Head of caudate nucleus (tissue), 42 donors: Measurements from ENCODE around the gene EEA1.
"Not testable (repeated sequence)": the region's sequence is repeated elsewhere in the genome, so short reads cannot be mapped to it uniquely, and the experiment has no call there.

Source experiments
- DNase-seq, 42 donors: peaks; one replicate each; pipeline versions ENCODE4 v3.0.0 to v3.0.0-alpha.2; 2020 to 2021; ENCODE audit warnings: mixed read lengths in 7 of 42
- intact Hi-C: fragments of 100-400 bp; cut with DNase I; formaldehyde crosslinking; loops from one replicate; pipeline ENCODE4 v1.15.0; 2022

The EEA1 gene

DNA sequence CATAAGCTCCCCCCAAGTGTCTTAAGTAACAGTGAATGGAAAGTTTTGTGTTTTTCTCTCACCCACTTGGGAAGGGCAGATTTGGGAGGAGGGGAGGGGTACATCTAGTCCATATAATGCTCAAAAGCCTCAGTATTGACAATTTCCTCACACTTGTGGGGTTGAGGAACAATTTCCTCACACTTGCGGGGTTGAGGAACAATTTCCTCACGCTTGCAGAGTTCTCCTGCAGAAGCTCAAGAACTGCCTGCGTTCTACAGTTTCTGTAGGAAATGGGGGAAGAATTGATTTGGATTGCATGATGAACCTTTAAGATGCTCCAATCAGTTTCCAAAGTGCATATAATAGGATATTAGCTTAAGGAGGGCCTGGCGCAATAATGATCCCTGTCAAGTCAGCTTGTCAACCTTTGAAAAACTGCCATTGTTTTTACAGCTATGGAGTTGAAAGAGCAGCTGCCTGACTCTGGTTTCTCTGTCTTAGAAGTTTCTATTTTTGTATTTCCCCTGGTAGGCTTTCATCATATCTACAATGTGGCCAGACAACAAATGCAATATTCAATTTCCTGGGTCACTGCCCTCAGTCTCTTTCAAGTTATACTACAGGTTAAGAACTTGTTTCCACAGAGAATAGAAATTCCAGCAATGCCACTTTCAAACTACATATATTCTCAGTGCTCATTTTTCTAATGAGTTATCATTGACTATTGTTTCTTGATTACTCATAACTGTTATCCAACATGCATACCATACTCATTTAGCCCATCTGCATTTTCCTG is 159.8 kb downstream of the EEA1 start:
- no peak for DNase-seq
- intact Hi-C loops: no loop called here

DNA sequence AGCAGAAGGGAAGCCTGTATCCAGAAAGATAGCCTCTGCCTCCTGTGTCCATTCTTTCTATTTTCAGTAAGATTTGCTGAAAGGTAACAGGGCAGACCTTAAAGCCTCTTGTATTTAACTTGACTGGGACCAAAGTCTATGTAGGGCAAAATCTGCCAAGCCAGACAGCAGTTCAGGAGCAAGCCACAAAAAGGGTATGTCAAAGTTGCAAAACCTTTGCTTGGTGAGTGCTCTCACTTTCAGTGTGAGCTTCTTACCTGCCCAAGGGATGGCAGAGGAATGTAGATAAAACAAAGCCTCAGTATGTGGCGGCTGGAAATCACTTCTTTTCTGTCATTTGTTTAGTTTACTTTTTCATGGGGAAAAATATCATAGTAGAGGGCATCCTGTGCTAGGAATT is 163.2 kb downstream of the EEA1 start:
- intact Hi-C loops: no loop called here
- DNase-seq: no peak

DNA sequence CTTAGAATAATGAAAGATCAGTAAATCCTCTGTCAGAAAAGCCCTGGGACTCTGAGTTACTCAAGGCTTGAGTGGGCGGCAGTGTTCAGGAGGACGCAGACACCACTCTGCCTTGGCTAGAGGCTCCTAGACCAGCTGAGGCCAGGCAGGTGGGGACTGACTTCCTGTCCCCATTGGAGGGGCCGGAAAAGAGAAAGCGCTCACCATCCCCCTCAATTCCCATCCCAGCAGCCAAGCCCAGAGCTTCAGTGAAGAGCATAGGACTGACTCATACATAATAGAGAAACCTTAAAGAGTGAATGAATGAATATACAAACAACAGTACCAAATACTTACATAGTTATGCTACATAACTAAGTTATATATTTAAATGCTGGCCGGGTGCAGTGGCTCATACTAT is 164.3 kb downstream of the EEA1 start:
- DNase-seq: no peak
- intact Hi-C loops: no loop called here

DNA sequence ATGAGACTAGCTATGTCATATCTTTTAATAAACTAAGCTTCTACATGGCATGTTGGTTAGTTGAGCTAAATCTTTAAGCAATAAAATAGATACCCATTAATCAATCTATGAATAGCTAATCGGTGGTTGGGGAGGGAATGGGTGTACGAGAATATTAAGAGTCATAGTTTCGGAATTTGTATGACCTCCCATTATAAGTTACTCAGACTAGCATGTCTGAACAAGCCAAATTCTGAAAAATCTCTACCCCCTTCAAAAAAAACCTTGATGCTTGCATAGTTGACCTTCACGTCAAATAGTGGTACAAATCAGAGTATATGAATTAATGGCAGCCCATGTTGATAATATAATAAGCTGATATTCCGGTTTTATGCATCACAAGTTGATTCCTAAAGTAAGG is 166.3 kb downstream of the EEA1 start:
- DNase-seq: no peak
- intact Hi-C loops: no loop called here

DNA sequence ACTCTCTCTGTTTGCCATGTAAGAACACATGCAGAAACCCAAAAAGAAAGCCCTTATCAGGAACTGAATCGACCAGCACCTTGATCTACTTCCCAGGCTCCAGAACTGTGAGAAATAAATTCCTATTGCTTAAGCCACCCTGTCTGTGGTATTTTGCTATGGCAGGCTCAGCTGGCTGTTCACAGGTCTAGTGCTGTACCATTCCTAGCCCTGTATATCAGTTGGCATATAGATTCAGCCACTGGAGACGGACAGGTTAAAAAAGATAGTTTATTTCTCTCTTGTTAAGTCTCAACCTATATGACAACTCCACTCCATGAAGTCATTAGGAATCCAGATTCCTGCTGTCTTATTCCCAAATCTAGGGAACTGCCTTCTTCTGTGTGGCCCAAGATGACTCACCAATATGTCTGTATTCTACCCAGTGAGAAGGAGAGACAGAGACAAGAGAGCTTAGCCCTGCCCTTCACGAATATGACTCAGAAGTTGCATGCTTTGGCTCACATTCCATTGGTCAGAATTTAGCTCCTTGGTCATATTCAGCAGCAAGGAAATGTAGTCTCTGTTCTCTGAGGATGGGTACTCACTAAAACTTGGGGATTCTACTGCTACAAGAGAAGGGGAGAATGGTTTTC is 169.3 kb downstream of the EEA1 start:
- no peak for DNase-seq
- intact Hi-C loops: no loop called here

DNA sequence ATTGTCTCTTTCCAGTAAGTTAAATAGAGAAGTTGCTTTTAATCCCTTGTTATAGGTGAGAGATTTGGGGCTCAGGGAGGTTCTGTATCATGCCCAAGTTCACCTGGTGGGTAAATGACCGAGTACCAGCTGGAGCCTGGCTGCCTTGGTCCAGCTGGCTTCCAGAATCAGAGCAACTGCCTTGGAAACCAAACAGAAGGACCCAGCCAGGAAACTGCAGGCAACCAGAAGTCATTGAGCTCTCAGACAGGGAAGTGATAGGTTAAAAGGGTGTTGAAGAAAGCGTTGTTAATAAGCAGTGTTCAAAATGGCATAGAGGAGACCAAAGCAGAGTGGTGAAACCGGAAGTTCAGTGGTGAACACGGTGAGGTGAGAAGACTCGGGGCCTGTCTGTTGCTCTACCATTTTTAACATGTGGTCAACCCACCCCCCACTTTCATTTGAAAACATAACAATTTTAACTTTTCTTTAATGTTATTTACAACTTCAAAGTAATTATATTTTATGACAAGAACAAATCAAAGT is 171.4 kb downstream of the EEA1 start:
- intact Hi-C loops: no loop called here
- DNase-seq: no peak

DNA sequence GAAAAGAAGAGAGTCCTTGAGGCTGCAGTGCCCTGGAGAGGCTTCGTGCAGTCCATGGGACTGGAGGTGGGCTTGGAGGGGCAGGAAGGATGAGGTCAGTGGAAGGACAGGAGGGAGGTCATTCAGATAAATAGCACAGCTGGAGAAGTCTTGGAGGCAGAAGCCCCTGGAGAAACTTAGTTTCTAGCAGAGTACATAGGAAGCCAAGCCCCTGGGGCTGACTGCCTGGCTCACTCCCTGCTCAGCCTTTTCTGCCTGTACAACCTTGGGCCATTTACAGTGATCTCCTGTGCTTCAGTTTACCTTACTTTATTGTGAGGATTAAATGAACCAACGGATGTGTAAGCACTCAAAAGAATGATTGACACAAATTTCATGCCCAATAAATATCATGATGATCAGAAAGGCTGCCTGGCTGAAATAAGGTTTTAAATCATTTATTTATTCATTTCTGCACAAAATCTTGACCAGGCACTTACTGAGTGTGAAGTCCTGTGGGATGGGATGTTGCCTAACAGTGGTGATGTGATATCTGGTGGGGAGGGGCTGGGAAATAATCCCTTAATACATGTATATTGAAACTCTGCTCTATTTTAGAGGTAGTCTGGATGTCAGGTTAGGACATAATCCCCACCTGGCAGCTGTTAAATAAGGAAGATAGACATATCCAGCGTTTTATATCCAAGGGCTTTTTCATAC is 172.0 kb downstream of the EEA1 start:
- no peak for DNase-seq
- intact Hi-C loops: no loop called here

DNA sequence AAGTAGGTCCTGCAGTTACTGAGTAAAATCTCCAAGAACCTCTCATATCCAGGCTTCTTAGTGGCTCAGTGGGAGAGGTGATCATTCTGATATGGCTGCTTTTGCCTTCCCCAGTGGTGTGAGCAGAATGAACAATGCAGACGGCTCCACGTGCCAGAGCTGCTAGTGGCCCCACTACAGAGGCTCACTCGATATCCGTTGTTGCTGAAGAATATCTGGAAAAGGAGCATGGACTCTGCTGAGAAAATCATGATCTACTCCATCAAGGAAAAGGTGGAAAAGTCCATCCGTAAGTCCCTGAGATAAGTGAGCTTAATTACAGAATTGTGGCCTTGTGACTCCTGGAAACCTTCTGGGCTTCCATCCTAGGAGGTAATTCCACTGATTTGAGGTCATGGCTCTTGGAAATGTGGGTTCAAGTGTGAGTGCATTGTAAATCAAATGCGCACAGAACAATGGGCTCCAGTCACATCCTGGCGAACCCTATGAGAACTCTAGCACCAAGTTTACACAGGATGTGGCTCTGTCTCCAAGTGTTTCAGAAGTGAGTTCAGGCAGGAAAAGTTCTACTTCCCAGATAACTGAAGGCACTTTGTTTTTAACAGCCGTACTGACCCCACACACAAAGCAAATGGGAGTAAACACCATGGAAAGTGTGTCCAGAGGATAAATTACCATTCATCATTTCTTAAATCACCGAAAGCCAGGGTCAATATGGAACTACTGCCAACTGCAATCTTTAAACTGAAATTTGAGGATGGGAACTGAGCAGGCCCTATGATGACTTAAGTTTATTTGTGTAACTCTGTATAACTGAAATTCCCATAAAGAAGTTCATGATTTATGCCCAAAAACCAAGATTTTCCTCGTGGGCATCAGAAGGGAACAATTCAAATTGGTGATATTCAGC is 174.9 kb downstream of the EEA1 start:
- no peak for DNase-seq

DNA sequence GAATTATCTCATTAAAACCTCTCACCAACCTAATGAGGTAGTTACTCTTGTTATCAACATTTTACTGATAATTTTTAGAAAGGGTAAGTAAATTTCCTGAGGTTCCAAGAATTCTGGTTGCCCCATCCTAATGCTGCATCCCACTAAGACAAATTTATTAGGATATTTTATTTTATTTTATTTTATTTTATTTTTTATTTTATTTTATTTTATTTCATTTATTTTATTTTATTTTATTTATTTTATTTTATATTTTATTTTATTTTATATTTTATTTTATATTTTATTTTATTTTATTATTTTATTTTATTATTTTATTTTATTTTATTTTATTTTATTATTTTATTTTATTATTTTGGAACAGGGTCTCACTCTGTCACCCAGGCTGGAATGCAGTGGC is 179.4 kb downstream of the EEA1 start:
- intact Hi-C loops, DNase-seq: not testable (repeated sequence)

More for the DNA sequence above, 174.9 kb downstream of the EEA1 start:
- intact Hi-C loops: no loop called here

DNA sequence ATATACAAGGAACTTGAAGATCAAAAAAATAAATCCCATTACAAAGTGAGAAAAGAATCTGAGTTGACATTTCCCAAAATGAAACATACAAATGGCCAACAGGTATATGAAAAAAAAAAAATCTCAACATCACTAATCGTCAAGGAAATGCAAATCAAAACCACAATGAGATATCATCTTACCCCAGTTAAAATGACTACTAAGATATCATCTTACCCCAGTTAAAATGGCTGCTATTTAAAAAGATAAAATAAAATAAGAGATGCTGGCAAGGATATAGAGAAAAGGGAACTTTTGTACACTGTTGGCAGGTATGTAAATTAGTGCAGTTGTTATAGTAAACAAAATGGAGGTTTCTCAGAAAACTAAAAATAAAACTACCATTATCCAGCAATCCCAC is 181.9 kb downstream of the EEA1 start:
- intact Hi-C loops: no loop called here
- DNase-seq: no peak

DNA sequence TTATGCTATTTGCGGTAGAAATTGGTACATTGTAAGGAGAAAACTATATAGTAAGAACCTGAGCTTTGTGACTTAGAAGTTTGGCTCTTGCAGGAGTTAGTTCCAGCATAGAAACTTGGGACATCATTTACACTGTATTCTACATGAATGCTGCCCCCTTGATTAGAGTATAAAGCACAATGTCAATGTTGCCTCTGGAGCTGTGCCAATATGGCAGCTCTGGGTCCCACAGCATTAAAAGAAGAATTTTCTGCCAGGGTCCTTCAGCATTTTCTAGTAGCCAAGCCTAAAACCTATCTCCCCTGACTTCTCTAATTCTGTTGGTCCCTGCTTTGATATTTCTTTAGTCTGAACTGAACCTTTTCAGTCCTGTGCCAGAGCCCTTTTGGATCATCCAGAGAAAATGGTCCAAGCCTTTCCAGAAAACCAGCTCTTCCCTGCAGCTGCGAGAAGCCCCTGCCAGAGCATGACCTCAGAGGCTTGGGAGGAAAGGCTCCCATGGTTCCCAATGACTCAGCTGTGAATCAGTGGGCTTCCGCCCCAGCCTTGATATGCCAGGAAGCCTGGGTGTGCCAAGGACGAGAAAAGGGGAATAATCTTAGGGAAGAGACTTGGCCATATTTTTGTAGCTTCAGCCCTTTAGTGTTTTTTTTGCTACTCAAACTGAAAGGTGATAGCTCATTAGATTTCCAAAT is 183.1 kb downstream of the EEA1 start:
- DNase-seq: peak; percentile 22 to 94 (median 70)
- intact Hi-C loops: no loop called here

DNA sequence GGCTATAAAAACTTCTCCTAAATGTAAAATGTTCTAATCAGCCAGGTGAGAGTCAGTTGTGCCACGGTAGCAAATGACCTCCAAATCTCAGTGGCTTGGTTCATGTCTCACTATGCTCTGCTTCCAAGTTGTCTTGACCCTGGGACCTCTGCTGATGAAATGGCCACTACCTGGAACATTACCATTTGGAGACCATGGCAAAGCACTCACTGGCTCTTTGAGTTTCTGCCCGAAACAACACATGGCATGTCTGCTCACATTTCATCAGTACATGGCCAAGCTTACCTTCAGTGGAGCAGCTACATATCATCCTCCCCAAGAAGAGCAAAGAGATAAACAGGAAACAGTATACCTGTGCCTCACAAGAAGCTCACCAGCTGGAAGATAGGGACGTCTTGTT is 186.1 kb downstream of the EEA1 start:
- DNase-seq: no peak
- intact Hi-C loops: no loop called here

DNA sequence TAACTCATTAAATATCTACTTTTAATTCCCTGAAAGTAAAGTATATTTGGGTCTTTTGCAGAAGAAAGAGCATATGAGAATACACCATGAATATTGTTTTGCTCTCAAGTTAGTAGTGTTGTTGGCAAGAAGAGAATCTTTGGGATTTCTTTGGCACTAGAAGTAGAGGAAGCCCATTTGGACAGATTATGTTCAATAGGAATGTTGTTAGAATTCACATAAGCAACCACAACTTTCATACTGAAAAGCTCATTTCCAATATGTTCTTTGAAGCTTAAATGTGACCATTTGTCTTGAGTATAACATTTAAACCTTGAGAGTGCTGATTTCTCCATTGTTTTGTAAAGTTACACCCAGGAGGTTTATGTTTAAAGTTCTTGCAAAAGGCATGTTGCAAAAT is 188.7 kb downstream of the EEA1 start:
- no peak for DNase-seq
- intact Hi-C loops: no loop called here

DNA sequence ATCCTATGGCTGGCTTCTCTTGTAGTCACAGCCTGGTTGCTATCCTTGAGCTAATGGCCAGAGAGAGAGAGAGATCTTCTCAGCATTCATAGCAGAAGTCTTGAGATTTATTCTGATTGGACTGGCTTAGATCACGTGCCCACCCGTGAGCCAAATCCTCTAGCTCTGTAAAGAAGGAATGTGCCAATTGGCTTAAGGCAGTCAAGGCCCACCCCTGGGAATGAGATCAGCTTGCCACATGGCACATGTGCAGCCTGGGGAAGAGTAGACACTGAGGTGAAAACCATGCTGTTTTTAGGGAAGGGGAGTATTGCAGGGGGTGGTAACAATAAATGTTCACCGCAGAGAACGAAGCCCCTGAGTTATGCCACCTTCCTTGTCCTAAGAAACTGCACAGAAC is 190.0 kb downstream of the EEA1 start:
- intact Hi-C loops: no loop called here
- DNase-seq: no peak

DNA sequence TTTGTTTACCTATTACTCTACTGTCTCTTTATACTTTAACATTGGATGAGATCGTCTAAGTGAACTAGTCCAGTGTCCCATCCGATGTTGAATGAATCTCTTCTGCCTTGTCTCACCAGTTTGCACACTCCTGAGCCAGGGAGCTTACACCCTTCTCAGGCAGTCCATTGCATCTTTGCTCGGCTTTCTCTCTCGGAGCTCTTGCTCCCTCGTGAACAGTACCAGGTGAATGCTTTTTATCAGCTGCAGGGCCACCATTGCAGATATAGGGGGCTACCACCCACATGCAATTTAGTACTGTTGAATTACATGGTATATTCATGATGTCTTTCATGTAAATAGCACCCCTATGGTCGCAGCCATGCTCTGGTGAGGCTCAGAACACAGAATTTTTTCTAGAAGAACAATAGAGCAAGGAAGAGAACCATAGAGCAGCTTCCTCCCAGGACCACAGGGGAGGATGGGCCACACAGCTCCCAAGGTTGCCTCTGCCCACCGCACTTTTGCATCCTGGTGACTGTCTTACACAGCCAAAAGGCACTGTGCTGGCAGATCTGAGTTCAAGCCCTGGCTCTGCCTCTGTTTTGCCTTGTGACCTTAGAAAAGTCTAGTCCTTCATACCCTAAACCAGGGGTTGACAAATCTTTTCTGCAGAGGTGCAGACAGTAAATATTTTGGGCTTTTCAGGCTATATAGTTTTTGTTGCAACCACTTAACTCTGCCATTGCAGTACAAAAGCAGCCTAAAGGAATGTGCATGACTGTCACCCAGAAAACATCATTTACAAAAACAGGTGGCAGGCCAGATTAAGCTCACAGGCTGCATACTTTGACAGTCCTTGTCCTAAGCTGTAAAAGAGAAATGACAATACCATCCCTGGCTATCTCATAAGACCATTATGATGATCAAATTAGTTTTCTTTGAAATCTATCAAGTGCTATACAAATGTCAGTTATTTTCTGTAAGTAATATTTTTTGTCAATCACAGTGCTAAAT is 190.9 kb downstream of the EEA1 start:
- intact Hi-C loops: no loop called here

DNA sequence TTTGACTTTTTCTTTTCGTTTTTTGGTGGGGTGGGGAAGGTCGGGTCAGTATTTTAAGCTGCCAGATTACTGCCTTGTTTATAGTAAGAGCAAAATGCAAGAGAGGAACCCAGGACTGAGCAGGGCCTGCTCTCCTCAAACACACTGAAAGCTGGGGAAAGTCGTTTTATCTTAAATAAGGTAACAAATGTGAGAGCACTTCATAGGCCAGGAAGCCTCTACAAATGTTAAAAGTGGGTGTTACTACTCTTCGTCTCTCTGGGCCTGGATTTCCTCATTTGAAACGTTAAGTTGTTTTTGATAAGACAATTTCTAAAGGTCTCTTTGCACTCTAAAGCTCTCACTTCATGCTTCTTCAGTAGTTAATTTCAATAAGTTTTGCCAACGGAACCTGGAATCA is 192.5 kb downstream of the EEA1 start:
- intact Hi-C loops: no loop called here
- no peak for DNase-seq

More for the DNA sequence above, 190.9 kb downstream of the EEA1 start:
- no peak for DNase-seq

DNA sequence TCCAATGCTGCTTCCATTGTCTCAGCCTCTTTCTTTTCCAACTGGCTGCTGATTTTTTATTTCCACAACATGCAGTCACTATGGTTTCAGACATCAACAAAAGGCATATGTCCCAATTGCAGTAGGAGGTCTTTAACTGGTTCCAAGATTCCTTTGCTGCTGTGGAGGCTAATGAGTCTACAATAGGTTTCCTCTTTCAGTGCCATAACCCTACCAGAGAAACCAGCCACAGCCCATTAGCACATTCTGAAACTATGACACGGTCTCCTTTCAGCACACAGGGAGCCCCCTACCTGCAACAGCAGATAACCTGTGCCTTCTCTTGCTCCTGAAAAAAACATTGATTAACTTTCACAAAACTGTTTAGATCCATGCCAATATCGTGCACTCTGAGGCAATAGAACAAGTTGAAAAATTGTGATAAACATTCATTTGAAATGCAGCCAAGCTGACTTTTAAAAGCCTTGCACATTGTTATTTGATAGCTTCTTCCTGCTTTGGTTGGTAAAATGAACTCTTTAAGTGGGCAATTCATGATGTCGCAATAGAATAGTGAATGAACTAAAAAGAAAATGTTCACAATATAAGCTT is 193.9 kb downstream of the EEA1 start:
- intact Hi-C loops: no loop called here
- no peak for DNase-seq
